ENCODE data around the gene CYB561A3.

CYB561A3 gene

DNA sequence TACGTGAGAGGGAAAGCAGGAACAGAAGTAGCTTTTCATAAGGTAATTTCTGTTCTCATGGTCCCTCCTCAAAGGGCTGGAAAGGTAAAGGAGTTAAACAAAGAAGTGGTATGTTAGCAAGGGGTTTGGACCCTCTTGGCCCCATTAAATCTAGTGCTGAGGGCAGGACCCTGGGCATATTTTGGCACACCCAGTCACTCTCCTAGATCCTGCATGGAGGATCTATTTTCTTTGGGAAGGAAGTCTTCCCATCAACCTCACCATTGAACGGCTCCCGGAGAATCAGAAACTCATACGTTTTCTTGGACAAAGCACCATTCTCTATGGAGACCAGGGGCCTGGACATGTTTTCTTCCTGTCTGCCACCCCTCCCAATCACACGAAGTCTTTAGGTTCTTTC is 42.4 kb upstream of the CYB561A3 start:
- H3K4me1 ChIP-seq (ENCODE audit: insufficient read depth, poor library complexity, severe bottlenecking) = no peaks in the 10 kb centered on the region
- H3K27ac ChIP-seq (ENCODE audit: poor library complexity, severe bottlenecking) = no peak overlapping the region
- no peaks in the 10 kb centered on the region for H3K27me3 ChIP-seq (ENCODE audit: insufficient read depth, poor library complexity, severe bottlenecking)
- ATAC-seq (ENCODE audit: low read depth) (no peak), DNase-seq (ENCODE audit: low spot score) (no peak)
- TF ChIP-seq, protein P1, sequence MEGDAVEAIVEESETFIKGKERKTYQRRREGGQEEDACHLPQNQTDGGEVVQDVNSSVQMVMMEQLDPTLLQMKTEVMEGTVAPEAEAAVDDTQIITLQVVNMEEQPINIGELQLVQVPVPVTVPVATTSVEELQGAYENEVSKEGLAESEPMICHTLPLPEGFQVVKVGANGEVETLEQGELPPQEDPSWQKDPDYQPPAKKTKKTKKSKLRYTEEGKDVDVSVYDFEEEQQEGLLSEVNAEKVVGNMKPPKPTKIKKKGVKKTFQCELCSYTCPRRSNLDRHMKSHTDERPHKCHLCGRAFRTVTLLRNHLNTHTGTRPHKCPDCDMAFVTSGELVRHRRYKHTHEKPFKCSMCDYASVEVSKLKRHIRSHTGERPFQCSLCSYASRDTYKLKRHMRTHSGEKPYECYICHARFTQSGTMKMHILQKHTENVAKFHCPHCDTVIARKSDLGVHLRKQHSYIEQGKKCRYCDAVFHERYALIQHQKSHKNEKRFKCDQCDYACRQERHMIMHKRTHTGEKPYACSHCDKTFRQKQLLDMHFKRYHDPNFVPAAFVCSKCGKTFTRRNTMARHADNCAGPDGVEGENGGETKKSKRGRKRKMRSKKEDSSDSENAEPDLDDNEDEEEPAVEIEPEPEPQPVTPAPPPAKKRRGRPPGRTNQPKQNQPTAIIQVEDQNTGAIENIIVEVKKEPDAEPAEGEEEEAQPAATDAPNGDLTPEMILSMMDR (IDR thresholded peaks at IDR 0.05; ENCODE audit: poor library complexity, severe bottlenecking) = no peak
- H3K36me3 ChIP-seq (ENCODE audit: low read depth) = peaks cover 64% of the 10 kb centered on the region
- no peaks in the 10 kb centered on the region for H3K9me3 ChIP-seq (ENCODE audit: severe bottlenecking)
- no peak overlapping the region for H3K4me3 ChIP-seq (ENCODE audit: severe bottlenecking)

DNA sequence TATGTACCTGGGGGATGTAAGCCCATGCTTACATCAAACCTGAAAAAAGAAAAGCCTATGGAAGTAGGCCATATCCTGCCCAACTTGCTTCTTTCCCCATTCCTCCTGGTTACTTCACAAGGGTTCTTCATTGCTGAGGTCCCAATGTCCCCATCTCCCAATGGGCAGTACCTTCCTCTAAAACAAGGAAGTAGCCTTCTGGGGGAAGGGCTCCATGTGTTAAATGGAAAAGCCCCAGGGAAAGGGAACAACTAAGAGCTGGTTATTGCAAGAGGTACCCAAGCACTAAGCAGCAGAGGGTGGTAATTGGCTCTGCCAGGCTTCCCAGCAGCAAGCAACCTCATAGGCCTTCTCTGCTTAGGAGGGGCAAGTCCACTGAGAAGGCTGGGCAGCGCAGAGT is 42.0 kb upstream of the CYB561A3 start:
- H3K27ac ChIP-seq (ENCODE audit: poor library complexity, severe bottlenecking) = no peak overlapping the region
- H3K9me3 ChIP-seq (ENCODE audit: severe bottlenecking) = no peaks in the 10 kb centered on the region
- TF ChIP-seq, protein P1 (IDR thresholded peaks at IDR 0.05; ENCODE audit: poor library complexity, severe bottlenecking) = no peak
- H3K4me1 ChIP-seq (ENCODE audit: insufficient read depth, poor library complexity, severe bottlenecking) = no peaks in the 10 kb centered on the region
- no peak overlapping the region for H3K4me3 ChIP-seq (ENCODE audit: severe bottlenecking)
- DNase-seq (ENCODE audit: low spot score) (no peak), ATAC-seq (ENCODE audit: low read depth) (no peak)
- H3K36me3 ChIP-seq (ENCODE audit: low read depth) = peaks cover 61% of the 10 kb centered on the region
- H3K27me3 ChIP-seq (ENCODE audit: insufficient read depth, poor library complexity, severe bottlenecking) = no peaks in the 10 kb centered on the region

DNA sequence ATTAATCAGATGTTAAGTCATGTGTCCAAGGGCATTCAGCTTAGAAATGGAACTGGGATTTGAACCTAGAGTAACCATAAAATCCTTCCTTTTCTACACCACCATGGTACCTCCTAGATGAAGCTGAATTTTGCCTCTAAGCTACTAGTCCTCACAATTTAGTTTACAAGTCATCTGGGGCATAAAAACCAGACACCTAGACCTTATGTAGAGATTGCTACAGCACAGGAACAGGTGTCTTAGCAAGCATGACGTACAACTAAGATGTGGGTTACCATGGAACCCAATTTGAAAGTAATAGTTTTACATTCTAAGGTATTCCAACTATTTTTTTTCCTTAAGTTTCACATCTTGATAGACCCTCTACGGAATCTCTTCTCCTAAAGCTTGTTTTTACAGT is 39.9 kb upstream of the CYB561A3 start:
- Histone ChIP-seq H3K27me3 (ENCODE audit: insufficient read depth, poor library complexity, severe bottlenecking) (no peaks in the 10 kb centered on the region), H3K4me1 (ENCODE audit: insufficient read depth, poor library complexity, severe bottlenecking) (no peaks in the 10 kb centered on the region), H3K36me3 (ENCODE audit: low read depth) (peaks cover 47% of the 10 kb centered on the region), H3K4me3 (ENCODE audit: severe bottlenecking) (no peak overlapping the region), H3K9me3 (ENCODE audit: severe bottlenecking) (no peaks in the 10 kb centered on the region), H3K27ac (ENCODE audit: poor library complexity, severe bottlenecking) (no peak overlapping the region)
- DNase-seq (ENCODE audit: low spot score) (no peak), ATAC-seq (ENCODE audit: low read depth) (no peak)
- TF ChIP-seq, protein P1 (IDR thresholded peaks at IDR 0.05; ENCODE audit: poor library complexity, severe bottlenecking) = no peak

DNA sequence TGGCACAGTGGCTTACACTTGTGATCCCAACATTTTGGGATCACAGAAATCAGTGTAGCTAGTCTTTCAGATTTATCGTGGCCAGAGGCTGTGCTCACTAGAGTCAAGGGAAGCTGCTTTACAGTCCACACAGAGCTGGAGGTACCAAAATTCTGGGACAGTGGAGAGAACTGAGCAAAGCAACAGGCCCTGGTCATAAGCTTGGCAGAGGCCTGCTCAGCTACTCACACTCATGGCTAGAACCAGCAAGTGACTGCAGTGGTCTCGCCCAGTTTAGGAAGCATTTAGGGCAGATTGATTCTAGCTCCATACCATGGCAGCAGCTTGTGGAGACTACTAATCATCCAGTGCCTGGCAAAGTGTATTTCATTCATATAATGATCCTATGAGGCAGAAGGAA is 39.5 kb upstream of the CYB561A3 start:
- ATAC-seq (ENCODE audit: low read depth) (peak; percentile 30; the same call in 1 of the 3 replicates), DNase-seq (ENCODE audit: low spot score) (no peak)
- Histone ChIP-seq H3K4me3 (ENCODE audit: severe bottlenecking) (no peak overlapping the region), H3K4me1 (ENCODE audit: insufficient read depth, poor library complexity, severe bottlenecking) (no peaks in the 10 kb centered on the region), H3K27ac (ENCODE audit: poor library complexity, severe bottlenecking) (no peak overlapping the region), H3K36me3 (ENCODE audit: low read depth) (peaks cover 44% of the 10 kb centered on the region), H3K27me3 (ENCODE audit: insufficient read depth, poor library complexity, severe bottlenecking) (no peaks in the 10 kb centered on the region), H3K9me3 (ENCODE audit: severe bottlenecking) (no peaks in the 10 kb centered on the region)
- TF ChIP-seq, protein P1 (IDR thresholded peaks at IDR 0.05; ENCODE audit: poor library complexity, severe bottlenecking) = no peak

DNA sequence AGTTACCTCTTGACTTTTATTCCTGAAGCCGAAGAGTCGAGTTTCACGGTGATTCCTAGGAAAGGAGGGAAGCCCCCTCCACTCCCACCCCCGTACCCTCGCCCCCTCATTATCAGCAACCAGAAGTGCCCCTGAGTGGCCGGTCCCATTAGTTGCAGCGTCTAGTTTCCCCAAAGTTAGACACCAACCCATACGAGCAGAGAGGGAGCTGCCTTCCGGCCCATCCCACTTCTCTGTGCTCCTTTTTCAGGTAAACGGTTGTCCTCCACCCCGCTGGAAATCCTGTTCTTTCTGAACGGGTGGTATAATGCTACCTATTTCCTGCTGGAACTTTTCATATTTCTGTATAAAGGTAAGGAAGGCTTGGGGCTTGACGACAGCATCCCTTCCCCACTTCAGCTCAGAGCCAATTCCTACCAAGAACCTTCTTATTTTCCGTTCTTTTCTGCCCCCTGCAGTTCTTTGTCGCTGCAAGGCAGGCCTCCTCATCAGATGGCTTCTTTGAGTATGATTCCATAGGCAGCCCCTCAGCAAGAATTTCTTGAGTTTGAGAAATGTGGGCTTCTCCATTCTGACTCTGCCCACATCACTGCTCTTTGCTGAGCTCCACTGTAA is 31.4 kb upstream of the CYB561A3 start:
- Histone ChIP-seq H3K27me3 (ENCODE audit: insufficient read depth, poor library complexity, severe bottlenecking) (no peaks in the 10 kb centered on the region), H3K27ac (ENCODE audit: poor library complexity, severe bottlenecking) (peak overlapping the region; percentile 68), H3K9me3 (ENCODE audit: severe bottlenecking) (no peaks in the 10 kb centered on the region), H3K36me3 (ENCODE audit: low read depth) (peaks cover 25% of the 10 kb centered on the region), H3K4me3 (ENCODE audit: severe bottlenecking) (peak overlapping the region; percentile 42), H3K4me1 (ENCODE audit: insufficient read depth, poor library complexity, severe bottlenecking) (no peaks in the 10 kb centered on the region)
- no peak for DNase-seq (ENCODE audit: low spot score)
- TF ChIP-seq, protein P1 (IDR thresholded peaks at IDR 0.05; ENCODE audit: poor library complexity, severe bottlenecking) = peak; percentile 45
- ATAC-seq (ENCODE audit: low read depth) = peak; percentile 47

All from RWPE2 (cell line).